HG03432 (cell line): Measurements from ENCODE around the gene NFE2.

ENCODE experiments used
- ATAC-seq: cut with Tn5 transposase; IDR thresholded peaks from one replicate; pipeline ENCODE4 v1.9.1; 2021; ENCODE audit warnings: mild to moderate bottlenecking, moderate library complexity; ENCODE audit not compliant: unreplicated experiment

The NFE2 gene

GRCh38 chr12:54306925-54307741 is 6.3 kb upstream of the NFE2 start:
- ATAC-seq: no peak

GRCh38 chr12:54304187-54304810 is 3.5 kb upstream of the NFE2 start:
- ATAC-seq: peak; percentile 52

- no peak for ATAC-seq
Measured at GRCh38 chr12:54303640-54304039, 2.8 kb upstream of the NFE2 start.

- ATAC-seq: no peak
Measured at GRCh38 chr12:54301428-54302048, 723 bp upstream of the NFE2 start.

- ATAC-seq: no peak
Measured at GRCh38 chr12:54300225-54300731, 537 bp downstream of the NFE2 start.

- no peak for ATAC-seq
Measured at GRCh38 chr12:54299515-54300224, 1.1 kb downstream of the NFE2 start.

GRCh38 chr12:54298904-54299303 is 1.9 kb downstream of the NFE2 start:
- ATAC-seq: no peak

GRCh38 chr12:54296393-54297099 is 4.3 kb downstream of the NFE2 start:
- ATAC-seq: no peak

GRCh38 chr12:54294953-54295566 is 5.8 kb downstream of the NFE2 start:
- no peak for ATAC-seq

- no peak for ATAC-seq
Measured at GRCh38 chr12:54294152-54294952, 6.5 kb downstream of the NFE2 start.

GRCh38 chr12:54292931-54293241 is 7.9 kb downstream of the NFE2 start:
- no peak for ATAC-seq

- no peak for ATAC-seq
Measured at GRCh38 chr12:54292083-54292930, 8.5 kb downstream of the NFE2 start.

GRCh38 chr12:54287261-54288157 is 13.3 kb downstream of the NFE2 start:
- ATAC-seq: no peak

GRCh38 chr12:54286042-54287030 is 14.5 kb downstream of the NFE2 start:
- ATAC-seq: no peak

GRCh38 chr12:54285150-54286041 is 15.4 kb downstream of the NFE2 start:
- ATAC-seq: no peak
